Measurements from ENCODE around the gene SCAND1.
A peak's percentile ranks its signal among the peaks of the same experiment; 100 is the strongest.
"Not testable (repeated sequence)": the region's sequence is repeated elsewhere in the genome, so short reads cannot be mapped to it uniquely, and the experiment has no call there.

The SCAND1 gene

DNA sequence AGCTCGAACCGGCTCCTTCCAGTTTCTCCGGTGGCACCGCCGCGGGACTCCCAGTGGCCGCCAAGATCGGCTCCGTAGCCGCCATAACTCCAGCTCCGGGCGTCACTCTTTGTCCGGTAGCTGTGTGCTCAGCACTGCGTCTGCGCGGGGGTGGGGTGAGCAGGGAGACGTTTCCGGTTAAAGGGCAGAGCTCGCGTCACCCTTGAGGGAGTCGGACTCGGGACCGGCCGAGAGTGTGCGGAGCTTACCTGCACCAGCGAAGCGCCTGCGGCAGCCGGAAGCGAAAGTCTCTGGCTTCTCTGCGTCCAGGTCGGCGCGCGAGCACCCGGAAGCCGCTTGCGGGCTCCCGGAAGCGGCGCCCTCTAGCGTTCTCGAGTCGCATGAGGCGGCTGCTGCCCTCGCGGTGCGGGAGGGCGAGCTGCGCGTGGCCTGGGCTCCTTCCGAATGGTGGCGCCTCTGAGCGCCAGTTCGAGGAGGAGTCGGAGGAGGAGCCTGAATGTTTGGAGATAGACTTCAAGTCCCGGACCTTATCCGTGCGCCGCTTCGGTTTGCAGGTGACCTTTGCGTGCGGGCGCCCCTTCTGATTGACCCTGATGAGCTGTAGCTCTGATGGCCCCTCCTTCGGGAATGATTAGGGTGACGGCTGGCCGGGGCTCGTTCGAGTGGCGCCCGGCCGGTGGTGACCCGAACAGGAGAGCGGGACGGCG, at the start of gene SCAND1:
Gene SCAND1, minus strand, starts transcription at position 303 of the 707 bp plus-strand sequence. Its CDS starts 218 bp downstream, at position 85.
- DNase-seq (ENCODE audit: low read depth in 2 of 2) = peak; percentile 96 to 98

DNA sequence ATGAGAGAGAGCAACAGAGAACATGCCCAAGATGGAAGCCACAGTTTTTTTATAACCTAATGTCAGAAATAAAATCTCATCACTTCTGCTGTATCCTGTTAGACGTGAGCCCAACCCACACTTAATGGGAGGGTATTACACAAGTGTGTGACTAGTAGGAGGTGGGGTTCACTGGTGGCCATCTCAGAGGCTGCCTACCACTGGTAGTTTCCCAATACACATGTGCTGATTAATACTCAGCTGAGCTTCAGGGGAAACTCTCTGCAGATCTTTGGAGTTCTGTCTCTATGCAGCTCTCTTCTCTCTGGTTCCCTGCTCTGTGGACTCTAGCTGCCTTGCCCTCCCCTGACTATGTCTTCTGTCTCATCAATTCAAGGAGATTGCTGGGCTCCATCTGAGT, 49.7 kb upstream of the SCAND1 start:
- DNase-seq (ENCODE audit: low read depth in 2 of 2) = no peak

DNA sequence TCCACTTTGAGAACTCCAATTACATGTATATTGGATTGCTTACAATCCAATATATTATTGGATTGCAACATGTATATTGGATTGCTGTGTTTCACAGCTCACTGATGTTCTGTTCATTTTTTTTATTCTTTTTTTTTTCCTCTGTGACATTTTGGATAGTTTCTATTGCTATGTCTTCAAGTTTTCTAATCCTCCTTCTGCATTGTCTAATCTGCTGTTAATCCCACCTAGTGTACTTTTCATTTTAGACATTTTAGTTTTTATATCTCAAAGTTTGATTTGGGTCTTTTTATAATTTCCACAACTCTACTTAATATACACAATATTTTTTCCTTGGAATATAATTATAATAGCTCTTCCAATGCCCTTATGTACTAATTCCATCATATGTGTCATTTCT, 48.6 kb upstream of the SCAND1 start:
- no peak for DNase-seq (ENCODE audit: low read depth in 2 of 2)

GRCh38 chr20:36001331-36001730, 47.0 kb upstream of the SCAND1 start:
- DNase-seq (ENCODE audit: low read depth in 2 of 2) = not testable (repeated sequence)

DNA sequence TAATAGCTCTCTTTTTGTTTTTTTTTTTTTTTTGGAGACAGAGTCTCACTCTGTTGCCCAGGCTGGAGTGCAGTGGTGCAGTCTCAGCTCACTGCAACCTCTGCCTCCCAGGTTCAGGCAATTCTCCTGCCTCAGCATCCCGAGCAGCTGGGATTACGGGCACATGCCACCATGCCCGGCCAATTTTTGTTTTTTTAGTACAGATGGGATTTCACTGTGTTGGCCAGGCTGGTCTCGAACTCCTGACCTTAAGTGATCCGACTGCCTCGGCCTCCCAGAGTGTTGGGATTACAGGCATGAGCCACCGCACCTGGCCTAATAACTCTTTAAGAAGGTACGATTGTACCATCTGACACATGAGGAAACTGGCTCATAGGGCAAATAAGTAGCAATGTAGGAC, 42.2 kb upstream of the SCAND1 start:
- DNase-seq (ENCODE audit: low read depth in 2 of 2) = not testable (repeated sequence)

- peak; percentile 58 to 59 for DNase-seq (ENCODE audit: low read depth in 2 of 2)
Observed at GRCh38 chr20:35994994-35995453, 40.7 kb upstream of the SCAND1 start.

- DNase-seq (ENCODE audit: low read depth in 2 of 2) = peak in 1 of 2 donors; percentile 12
Observed at GRCh38 chr20:35992713-35993335, 38.5 kb upstream of the SCAND1 start.

GRCh38 chr20:35991142-35991771, 37.0 kb upstream of the SCAND1 start:
- no peak for DNase-seq (ENCODE audit: low read depth in 2 of 2)

- DNase-seq (ENCODE audit: low read depth in 2 of 2) = no peak
Observed at GRCh38 chr20:35988910-35989463, 34.7 kb upstream of the SCAND1 start.

GRCh38 chr20:35985806-35986205, 31.5 kb upstream of the SCAND1 start:
- DNase-seq (ENCODE audit: low read depth in 2 of 2) = no peak

DNA sequence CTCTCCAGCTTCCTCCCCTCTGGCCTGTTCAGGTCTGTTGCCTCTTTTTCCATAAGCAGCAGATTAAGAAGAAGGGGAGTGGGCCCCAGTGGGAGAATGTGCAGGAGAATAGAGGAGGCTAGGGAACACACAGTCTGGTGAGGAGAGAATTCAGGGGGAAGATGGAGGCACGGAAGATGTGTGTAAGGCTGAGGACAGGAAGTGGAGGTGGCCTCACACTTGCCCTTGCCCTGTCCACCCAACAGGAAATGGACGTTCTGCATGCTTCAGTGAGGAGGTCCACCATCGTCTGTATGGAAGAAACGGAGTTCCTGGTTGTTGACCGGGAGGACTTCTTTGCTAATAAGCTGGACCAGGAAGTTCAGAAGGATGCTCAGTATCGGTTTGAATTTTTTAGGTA, 30.1 kb upstream of the SCAND1 start:
- DNase-seq (ENCODE audit: low read depth in 2 of 2) = no peak

DNA sequence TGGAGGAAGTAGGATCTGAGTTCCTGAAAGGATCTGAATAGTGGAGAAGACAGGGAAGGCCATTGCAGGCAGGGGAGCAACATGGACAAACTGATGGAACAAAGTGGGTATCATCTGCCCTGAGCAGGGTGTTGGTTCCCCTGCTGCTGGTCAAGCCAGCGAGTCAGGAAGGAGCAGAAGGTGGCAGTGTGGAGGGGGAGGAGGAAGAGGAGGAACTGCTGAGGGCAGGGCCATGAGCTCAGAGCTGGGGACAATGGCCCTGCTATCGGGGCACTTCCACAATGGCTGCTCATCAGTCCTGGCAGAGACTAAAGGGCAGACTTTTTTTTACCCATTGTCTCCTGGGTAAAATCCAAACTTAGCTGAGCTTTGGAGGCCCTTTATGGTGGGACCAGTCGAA, 27.7 kb upstream of the SCAND1 start:
- DNase-seq (ENCODE audit: low read depth in 2 of 2) = no peak

DNA sequence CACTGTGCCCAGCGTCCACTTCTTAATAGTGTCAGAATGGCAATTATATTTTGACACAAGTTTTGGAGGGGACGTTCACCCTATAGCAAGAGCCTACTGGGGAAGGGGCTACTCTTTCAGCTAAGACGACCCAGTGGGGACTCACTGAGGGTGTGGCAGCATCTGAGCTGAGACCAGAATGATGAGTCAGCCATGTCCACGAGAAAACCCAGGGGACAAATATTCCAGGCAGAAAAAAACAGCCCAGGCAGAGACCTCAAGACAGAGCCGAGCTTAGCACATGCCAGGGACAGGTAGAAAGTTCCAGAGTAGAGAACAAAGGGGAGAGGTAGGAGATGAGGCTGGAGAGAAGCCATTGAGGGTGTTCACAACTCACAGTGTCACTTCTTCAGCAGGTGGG, 25.2 kb upstream of the SCAND1 start:
- no peak for DNase-seq (ENCODE audit: low read depth in 2 of 2)

GRCh38 chr20:35978041-35978513, 23.8 kb upstream of the SCAND1 start:
- DNase-seq (ENCODE audit: low read depth in 2 of 2) = no peak

GRCh38 chr20:35975576-35976373, 21.5 kb upstream of the SCAND1 start:
- DNase-seq (ENCODE audit: low read depth in 2 of 2) = no peak

GRCh38 chr20:35974256-35974655, 20.0 kb upstream of the SCAND1 start:
- DNase-seq (ENCODE audit: low read depth in 2 of 2) = no peak

DNA sequence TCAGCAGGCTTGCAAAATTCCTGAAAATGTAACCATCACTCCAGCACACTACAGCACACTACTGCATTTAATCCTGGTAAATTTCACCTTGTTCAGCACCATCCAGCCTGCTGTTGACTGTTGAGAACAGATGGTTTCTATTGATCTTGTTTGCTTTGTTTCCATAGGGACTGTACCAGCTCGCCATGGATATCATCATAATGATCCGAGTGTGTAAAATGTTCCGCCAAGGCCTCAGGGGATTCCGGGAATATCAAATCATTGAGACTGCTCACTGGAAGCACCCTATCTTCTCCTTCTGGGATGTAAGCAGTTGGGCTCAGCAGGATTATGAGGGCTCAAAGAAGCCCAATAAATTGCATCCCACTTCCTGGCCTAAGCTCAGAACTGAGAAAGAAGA, 18.2 kb upstream of the SCAND1 start:
- DNase-seq (ENCODE audit: low read depth in 2 of 2) = no peak

- no peak for DNase-seq (ENCODE audit: low read depth in 2 of 2)
Observed at GRCh38 chr20:35971981-35972380, 17.7 kb upstream of the SCAND1 start.

GRCh38 chr20:35968930-35969329, 14.6 kb upstream of the SCAND1 start:
- DNase-seq (ENCODE audit: low read depth in 2 of 2) = no peak

GRCh38 chr20:35967979-35968640, 13.8 kb upstream of the SCAND1 start, which contains the start of gene CNBD2:
TSS of gene CNBD2 (plus strand) at chr20:35968590. CDS start at chr20:35968763, 173 bp downstream.
- no peak for DNase-seq (ENCODE audit: low read depth in 2 of 2)

- no peak for DNase-seq (ENCODE audit: low read depth in 2 of 2)
Observed at GRCh38 chr20:35963878-35964277, 9.6 kb upstream of the SCAND1 start.
